GM19328 (cell line): ENCODE results near the gene PLBD2.

Source experiments
- ATAC-seq: cut with Tn5 transposase; IDR thresholded peaks from one replicate; pipeline ENCODE4 v1.9.1; 2021; ENCODE audit warnings: mild to moderate bottlenecking, moderate library complexity; ENCODE audit not compliant: unreplicated experiment

PLBD2 gene

DNA sequence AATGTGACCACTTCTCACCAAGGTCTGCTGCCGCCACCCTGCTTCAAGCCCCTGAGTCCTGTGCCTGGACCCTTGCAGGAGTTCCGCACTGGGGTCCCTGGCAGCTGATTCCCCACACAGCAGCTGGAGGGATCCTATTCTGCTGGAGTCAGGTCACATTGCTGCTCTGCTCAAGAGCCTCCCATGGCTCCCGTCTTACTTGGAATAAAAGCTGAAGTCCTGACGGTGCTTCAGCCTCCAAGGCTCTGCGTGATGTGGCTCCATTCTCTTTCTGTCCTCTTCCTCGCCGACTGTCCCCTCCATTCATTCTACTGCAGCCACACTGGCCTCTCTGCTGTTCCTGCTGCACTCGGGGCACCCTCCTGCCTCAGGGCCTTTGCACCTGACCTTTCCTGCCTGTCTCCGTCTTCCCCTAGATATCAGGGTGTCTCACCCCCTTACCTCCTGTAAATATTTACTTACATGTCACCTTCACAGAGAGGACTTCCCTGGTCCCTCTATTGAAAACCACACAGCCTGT is 56.2 kb downstream of the PLBD2 start:
- ATAC-seq, result no peak

DNA sequence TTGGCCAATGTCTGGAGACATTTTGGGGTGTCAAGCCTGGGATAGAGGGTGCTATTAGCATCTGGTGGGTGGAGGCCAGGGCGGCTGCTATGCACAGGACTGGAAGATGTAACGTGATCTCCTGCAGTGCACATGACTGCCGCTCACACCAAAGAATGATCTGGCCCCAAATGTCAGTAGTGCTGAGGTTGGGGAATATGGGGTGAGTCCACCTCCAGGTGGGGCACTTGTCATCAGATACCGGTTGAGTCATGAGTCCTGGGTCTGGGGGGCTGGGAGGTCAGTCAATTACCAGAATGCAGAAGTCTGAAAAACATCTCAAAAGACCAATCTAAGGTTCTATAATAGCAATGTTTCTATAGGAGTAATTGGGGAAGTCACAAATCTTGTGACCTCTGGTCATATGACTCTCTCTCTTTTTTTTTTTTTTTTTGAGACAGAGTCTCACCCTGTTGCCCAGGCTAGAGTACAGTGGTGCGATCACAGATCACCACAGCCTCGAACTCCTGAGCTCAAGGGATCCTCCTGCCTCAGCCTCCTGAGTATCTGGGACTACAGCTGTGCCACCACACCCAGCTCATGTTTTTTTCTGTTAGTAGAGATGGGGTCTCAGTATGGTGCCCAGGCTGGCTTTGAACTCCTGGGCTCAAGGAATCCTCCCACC is 57.8 kb downstream of the PLBD2 start:
- ATAC-seq, result no peak

DNA sequence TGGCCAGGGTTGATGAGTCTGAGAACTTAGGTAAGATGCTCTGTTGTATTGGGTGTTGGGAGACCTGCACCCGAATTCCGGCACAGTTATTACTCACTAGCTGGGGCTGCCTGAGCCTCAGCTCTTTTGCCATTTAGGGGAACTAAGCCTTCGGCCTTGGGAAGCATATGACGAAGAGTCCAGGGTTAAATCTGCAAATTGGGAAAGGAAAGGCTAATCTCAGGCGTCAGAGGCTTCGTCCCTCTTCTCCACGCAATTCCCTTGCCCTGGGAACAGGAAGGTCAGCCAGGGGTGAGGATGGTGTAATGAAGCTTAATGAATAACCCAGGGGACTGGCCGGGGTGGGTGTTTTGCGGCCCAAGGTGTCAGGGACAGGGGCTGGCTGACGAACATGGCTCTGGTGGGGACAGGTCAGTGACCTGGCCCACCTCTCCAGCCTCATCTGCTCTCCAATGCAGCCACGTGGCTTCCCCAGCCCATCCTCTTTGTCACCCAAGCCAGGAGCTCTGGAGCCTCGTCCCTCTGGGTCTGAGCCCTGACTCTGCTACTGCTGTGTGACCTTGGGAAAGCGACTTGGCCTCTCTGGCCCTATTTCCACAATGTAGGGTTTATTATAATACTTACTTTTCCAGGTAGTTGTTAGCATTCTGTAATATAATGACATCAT is 60.0 kb downstream of the PLBD2 start:
- ATAC-seq, result no peak

DNA sequence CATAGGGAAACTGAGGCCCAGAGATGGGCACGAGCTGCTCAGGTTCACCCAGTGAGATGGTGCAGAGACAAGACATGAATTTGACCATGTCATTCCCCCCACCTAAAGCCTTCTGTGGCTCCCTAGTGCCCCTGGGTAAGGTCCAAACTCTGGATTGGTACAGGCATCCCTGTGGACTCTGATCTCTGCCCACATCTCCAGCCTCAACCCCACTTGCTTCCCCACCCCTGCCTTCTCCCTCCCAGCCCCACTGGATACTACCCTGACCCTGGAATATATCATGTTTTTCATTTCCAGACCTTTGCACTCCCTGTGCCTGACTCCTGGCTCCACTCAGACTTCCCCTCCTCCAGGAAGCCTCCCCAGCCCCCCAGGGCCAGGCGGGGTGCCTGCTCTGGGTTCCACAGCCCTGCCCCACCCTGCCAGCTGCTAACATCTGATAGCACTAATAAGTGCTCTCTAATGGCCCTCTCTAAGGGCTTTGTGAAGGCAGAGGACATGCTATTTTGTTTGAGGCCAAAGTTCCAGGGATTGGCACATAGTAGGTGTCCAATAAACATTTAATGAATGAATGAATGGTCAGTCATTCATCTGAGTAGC is 62.7 kb downstream of the PLBD2 start:
- no peak for ATAC-seq

GRCh38 chr12:113422030-113422885 is 63.9 kb downstream of the PLBD2 start, which contains the start of gene SDSL:
SDSL (plus strand) TSS chr12:113422380; CDS start chr12:113427983, 5,603 bp downstream.
- ATAC-seq, result peak; percentile 67

- ATAC-seq, result no peak
These were observed 64.7 kb downstream of the PLBD2 start for GRCh38 chr12:113422886-113423669.

GRCh38 chr12:113424456-113424855 is 66.1 kb downstream of the PLBD2 start:
- no peak for ATAC-seq

DNA sequence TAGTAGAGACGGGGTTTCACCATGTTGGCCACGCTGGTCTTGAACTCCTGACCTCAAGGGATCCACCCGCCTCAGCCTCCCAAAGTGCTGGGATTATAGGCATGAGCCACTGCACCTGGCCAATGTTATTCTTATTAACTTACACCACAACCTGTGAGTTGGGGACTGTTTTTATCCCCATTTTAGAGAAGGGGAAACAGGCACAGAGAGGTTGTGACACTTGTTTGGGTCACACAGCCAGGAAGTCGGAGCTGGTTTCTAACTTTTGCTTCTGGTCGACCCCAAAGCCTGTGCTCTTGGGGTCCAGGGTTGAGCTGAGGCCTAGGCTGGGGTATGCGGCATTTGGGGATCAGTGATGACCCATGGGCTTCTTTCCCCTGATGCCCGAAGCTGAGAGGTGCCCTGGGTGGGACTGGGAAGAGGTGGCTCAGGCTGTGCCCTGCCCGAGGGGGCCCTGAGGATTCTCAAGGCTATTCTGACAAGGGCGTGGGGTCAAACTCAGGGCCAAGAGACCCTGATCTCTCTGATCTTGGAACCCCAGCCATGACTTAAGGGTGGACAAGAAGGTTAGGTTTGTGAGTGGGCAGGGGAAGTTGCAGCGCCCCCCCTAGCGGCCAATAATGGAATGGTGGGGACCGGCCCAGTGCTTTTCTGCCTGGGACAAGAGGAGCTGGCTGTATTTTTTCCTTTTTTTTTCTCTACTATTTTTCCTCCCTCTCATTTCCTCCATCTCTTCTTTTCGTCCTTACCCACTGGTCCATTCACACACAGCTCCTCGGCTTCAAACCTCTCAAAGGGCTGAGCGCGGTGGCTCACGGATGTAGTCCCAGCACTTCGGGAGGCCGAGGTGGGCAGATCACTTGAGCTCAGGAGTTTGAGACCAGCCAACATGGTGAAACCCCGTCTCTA is 66.8 kb downstream of the PLBD2 start:
- ATAC-seq, result no peak

DNA sequence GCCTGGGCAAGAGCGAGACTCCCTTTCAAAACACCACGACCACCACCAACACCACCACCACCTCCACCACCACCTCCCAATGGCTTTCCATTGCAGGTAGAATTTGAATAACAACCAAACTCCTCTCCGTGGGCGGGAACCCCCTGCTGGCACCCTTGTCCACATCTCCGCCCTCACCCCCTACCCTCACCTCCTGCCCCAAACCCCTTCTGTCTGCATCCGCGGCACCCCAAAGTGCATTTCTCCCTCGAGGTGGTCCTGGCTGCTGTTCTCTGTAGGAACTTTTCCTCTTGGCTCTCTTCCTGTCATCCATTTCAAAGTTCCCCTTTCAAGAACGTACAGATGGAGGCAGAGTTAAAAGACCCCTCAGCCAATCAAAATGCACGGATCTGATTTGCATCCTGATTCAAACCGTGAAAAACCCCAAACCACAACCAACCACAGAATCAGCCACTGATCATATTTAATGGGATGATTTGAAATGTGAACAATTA is 67.6 kb downstream of the PLBD2 start:
- no peak for ATAC-seq

DNA sequence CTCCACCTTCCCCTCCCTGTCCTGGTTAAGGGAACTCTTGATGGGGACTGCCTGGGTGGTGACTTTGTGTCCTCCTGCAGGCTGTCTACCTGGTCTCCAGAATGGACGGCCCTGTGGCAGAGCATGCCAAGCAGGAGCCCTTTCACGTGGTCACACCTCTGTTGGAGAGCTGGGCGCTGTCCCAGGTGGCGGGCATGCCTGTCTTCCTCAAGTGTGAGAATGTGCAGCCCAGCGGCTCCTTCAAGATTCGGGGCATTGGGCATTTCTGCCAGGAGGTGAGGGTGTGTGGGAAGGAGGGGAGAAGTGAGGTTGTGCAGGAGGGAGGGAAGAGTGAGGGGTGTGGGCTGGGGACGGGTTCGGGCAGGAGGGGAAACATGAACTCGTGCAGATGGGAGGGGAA is 69.5 kb downstream of the PLBD2 start:
- ATAC-seq, result no peak

GRCh38 chr12:113428482-113428881 is 70.1 kb downstream of the PLBD2 start:
- no peak for ATAC-seq

DNA sequence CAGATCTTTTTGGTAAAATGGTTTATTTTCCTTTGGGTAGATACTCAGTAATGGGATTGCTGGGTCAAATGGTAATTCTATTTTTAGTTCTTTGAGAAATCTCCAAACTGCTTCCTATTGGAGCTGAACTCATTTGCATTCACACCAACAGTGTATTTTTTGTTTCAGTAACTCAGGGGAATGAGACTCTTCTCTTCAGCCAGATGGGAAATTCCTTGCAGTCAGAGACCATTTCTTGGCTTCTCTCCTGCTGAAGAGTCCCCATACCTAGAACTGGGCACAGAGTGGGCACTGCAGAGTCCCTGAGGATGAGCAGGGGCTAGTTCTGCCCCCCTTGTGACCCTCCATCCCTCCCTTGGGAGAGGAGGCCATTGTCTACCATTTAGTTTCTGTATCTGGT is 74.6 kb downstream of the PLBD2 start:
- ATAC-seq, result no peak

DNA sequence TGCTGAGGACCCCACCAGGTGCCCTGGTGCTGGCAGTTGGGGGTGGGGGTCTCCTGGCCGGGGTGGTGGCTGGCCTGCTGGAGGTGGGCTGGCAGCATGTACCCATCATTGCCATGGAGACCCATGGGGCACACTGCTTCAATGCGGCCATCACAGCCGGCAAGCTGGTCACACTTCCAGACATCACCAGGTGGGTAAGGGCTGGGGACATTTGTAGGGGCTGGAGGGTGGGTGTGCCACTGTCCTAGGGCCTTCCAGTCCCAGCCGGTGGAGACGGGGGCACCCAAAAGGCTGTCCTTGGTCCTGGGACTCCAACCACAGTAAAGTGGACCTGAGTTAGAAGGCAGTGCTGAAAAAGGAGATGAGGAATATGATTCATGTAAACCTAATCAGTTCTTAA is 77.0 kb downstream of the PLBD2 start:
- no peak for ATAC-seq

GRCh38 chr12:113436586-113436985 is 78.2 kb downstream of the PLBD2 start:
- no peak for ATAC-seq

DNA sequence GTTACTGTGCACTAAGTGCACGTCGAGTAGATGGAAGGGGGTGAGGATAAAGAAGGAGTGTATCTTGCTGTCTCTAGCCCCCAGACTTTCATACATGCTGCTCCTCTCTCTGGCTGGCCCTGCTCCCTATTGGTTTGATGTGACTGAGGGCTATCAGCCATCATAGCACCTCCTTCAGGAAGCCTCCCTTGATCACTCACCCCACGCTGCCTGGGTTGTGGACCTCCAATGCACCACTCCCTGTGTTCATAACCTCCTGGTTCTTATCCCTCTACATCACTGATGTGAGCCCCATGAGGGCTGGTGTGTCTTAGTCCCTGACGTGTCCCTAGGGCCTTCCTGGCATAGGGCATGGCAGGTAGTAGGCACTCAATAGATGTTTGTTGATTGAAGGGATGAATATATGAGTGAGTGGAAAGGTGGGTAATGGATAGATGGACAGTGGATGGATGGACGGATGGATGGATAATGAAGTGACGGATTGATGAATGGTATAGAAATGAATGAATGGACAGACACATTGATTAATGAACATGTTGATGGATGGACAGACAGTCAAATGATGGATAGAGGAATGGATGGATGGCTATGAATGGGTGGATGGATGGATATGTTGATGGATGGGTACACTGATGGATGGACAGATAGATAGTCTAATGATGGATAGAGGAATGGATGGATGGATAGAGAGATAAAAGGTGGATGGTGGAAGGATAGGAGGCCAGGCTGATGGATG is 78.8 kb downstream of the PLBD2 start:
- ATAC-seq, result no peak

GRCh38 chr12:113437729-113438100 is 79.3 kb downstream of the PLBD2 start:
- ATAC-seq, result no peak

DNA sequence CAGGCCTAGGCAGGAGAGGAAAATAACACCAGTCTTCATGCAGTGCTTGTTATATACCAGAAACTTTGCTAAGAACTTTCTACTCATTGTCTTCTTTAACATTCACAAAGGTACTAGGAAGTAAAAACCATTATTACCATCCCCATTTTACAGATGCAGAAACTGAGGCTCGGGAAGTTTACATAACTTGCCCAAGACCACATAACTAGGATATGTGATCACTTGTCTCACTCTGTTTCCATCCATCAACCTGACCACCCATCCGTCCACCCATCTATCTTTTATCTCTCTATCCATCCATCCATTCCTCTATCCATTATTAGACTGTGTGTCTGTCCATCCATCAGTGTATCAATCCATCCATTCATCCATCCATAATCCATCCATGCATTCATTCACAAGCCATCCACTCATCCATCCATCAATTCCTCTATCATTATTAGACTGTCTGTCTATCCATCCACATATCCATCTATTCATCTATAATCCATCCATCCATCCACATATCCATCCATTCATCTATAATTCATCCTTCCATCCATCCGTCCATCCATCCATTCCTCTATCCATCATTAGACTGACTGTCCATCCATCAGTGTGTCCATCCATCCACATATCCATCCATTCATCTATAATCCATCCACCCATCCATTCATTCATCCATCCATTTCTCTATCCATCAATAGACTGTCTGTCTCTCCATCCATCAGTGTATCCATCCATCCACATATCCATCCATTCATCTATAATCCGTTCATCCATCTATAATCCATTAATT is 80.3 kb downstream of the PLBD2 start:
- ATAC-seq, result no peak

DNA sequence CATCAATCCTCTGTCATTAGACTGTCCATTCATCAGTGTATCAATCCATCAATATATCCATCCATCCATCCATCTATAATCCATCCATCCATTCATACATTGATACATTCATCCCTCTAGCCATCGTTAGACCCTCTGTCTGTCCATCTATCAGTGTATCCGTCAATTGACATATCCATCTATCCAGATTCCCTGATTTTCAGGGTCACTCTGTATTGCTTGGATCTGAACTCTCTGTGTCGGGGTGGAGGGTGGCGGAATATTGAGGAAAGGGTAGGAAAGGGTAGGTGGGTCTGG is 80.9 kb downstream of the PLBD2 start:
- no peak for ATAC-seq
